ENCODE data around the gene EEF2K.
A peak's percentile ranks its signal among the peaks of the same experiment; 100 is the strongest.
"Not testable (repeated sequence)": the region's sequence is repeated elsewhere in the genome, so short reads cannot be mapped to it uniquely, and the experiment has no call there.

EEF2K gene

GRCh38 chr16:22190081-22190775 is 15.8 kb upstream of the EEF2K start:
- DNase-seq, result peak; percentile 100

- peak; percentile 100 for DNase-seq
Observed at GRCh38 chr16:22190776-22191531, 15.1 kb upstream of the EEF2K start.

- peak; percentile 67 for DNase-seq
Observed at GRCh38 chr16:22191532-22192260, 14.4 kb upstream of the EEF2K start.

- DNase-seq, result peak; percentile 81
Observed at GRCh38 chr16:22192261-22193062, 13.6 kb upstream of the EEF2K start.

DNA sequence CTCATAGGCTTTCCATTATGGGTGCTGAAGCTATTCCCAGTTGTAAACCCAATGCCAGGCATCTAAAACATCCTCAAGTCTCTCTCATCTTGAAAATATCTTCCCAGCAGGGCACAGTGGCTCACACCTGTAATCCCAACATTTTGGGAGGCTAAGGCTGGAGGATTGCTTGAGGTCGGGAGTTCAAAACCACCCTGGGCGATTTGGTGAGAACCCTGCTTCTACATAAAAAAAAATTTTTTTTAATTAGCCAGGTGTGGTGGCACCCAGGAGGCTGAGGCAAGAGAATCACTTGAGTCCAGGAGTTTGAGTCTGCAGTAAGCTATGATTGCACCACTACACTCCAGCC is 13.0 kb upstream of the EEF2K start:
- DNase-seq, result no peak

- no peak for DNase-seq
Observed at GRCh38 chr16:22194707-22195444, 11.2 kb upstream of the EEF2K start.

DNA sequence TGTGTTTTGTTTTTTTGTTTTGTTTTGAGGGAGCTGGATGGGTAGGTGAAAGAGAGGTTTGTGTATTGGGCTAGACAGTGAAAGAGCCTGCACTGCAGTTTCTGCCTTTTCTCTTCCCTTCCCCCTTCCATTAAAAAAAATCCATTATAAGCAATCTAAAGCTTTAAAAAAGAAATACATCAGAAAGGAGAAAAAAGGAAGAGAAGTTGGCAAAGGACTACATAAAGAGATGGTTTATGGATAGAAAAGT is 10.7 kb upstream of the EEF2K start:
- no peak for DNase-seq

GRCh38 chr16:22195695-22196558 is 10.2 kb upstream of the EEF2K start:
- DNase-seq, result peak; percentile 93

DNA sequence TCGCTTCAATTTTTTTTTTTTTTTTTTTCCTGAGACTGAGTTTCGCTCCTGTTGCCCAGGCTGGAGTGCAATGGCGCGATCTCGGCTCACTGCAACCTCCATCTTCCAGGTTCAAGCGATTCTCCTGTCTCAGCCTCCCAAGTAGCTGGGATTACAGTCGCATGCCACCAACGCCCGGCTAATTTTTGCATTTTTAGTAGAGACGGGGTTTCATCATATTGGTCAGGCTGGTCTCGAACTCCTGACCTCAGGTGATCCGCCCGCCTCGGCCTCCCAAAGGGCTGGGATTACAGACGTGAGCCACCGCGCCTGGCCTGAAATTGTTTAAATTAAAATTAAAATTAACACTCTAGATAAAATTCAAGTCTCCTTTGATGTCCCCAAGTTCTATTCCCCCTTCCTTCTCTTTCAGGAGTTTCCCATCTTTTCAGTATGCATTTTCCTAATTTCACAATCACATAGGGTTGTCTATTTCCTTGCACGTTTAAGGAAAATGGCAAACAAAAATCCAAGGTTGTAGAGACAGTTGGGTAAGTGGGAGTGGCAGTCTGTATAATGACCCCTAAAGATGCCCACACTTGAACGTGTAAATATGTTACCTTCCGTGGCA is 9.4 kb upstream of the EEF2K start:
- not testable (repeated sequence) for DNase-seq

- DNase-seq, result no peak
Observed at GRCh38 chr16:22198547-22199293, 7.4 kb upstream of the EEF2K start.

- DNase-seq, result no peak
Observed at GRCh38 chr16:22202261-22202637, 3.8 kb upstream of the EEF2K start.

GRCh38 chr16:22203091-22203490 is 3.0 kb upstream of the EEF2K start:
- DNase-seq, result no peak

DNA sequence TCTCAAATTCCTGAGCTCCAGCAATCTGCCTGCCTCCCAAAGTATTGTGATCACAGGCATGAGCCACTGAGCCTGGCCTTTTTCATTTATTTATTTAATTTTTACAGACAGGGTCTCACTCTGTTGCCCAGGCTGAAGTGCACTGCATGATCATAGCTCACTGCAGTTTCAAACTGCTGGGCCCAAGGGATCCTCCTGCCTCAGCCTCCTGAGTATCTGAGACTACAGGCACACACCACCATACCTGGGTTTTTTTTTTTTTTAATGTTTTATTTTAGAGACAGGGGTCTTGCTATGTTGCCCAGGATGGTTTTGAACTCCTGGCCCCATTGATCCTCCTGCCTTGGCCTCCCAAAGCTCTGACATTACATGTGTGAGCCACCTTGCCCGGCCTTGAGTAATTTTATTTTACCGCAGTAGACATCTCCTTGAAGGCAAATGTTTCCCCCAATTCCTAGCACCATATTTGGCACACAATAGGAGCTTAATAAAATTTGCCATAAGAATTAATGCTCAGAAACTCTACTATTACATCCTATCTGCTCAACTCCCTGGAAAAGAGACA is 1.9 kb upstream of the EEF2K start:
- no peak for DNase-seq

- no peak for DNase-seq
Observed at GRCh38 chr16:22205577-22206012, 483 bp upstream of the EEF2K start.

DNA sequence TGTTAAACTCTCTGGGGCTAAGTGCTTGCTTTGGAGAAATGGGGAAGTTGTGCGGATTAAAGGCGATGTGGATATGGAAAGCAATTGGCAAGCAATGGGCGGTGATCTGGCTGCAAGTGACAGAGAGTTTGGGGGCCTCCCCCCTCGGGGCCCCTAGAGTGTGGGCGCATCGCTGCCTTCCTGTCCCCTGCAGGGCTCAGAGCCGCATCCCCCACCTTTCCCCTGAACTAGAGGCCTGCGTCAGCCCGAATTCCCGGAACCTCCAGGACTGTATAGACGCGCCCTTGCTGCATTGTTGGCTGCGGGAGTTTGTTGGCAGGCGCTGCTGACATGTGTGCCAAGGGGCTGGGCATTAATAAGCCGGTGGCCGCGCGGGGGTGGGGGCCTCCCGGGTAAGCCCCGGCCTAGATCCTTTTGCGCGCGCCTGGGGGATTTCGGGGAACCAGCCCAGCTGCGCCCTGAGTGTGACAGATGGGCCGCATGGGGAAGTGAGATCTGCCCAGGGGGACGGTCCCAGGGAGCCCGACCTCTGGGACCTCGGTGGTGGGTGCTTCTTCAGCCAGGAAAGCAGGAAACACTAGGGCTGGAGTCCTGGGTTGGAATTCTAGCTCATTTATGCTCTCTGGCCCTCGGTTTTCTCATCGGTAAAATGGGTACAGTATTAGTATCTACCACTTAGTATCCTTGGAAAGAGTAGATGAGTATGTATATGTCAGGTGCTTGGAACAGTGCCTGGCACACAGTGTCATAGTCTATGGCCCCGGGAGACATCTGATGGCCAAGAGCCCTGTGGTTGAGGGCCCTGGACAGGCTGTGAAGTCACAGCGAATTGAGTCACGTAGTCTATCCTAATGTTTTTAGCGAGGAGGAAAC is 1.0 kb downstream of the EEF2K start:
- DNase-seq, result peak; percentile 83

- peak; percentile 48 for DNase-seq
Observed at GRCh38 chr16:22207715-22208360, 1.8 kb downstream of the EEF2K start.

GRCh38 chr16:22210285-22210684 is 4.2 kb downstream of the EEF2K start:
- no peak for DNase-seq

DNA sequence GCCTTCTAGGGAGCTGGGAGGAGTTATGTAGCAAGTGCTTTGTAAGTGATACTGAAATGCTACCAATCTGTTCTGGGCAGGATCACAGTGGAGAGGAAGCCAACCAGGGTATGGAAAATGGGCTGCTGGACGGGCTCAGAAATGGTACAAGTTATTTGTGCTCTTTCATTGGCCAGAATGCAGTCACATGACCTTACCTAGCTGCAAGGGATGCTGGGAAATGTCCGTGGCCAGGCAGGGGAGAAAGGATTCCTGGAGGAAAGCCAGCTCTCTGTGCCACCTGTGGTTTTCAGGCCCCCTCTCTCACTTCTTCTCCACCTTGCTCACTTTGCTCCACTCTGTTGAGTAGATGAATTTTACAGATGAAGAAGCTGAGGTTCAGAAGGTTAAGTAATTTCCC is 4.8 kb downstream of the EEF2K start:
- no peak for DNase-seq

DNA sequence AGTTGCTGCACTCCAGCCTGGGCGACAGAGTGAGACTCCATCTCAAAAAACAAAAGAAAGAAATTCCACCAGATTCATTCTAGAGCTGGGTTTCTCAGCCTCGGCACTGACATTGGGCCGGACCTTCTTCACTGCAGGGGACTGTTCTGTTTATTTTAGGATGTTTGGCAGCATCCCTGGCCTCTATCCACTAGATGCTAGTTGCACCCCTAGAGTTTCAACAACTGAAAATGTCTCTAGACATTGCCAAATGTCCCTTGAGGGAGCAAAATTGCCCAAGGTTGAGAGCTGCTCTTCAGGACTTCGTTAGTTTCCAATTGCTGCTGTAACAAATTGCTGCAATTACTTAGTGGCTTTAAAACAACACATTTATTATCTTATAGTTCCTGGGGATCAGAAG is 7.2 kb downstream of the EEF2K start:
- DNase-seq, result no peak

Data from NCI-H82 (cell line).